ENCODE measurements around the gene FLNB. TPM values are rescaled to one million over a fixed set of nuclear protein-coding genes. Genes with fewer than 3 reads are reported as not detected.

Gene FLNB
- total RNA-seq, 1 donor from 2014 or later: 40.4 TPM

GRCh38 chr3:58217209-58217811 lies 209.1 kb downstream of the FLNB start:
- no peak overlapping the region for H3K27ac Mint-ChIP-seq (ENCODE audit: unreplicated experiment)
- H3K9me3 Mint-ChIP-seq: no peaks in the 10 kb centered on the region
- H3K4me1 Mint-ChIP-seq: peaks cover 9% of the 10 kb centered on the region
- H3K36me3 Mint-ChIP-seq (ENCODE audit: low read depth): no peaks in the 10 kb centered on the region
- H3K4me3 Mint-ChIP-seq: no peak overlapping the region
- peaks cover 25% of the 10 kb centered on the region for H3K27me3 Mint-ChIP-seq (ENCODE audit: low read depth)
- peak; percentile 78 for TF ChIP-seq CTCF (conservative IDR thresholded peaks at IDR 0.05)
- peak; percentile 44 for DNase-seq (ENCODE audit: low read depth, low spot score)

GRCh38 chr3:58218904-58219303 lies 210.7 kb downstream of the FLNB start:
- no peak overlapping the region for H3K27ac Mint-ChIP-seq (ENCODE audit: unreplicated experiment)
- H3K9me3 Mint-ChIP-seq: no peaks in the 10 kb centered on the region
- no peaks in the 10 kb centered on the region for H3K36me3 Mint-ChIP-seq (ENCODE audit: low read depth)
- no peak for DNase-seq (ENCODE audit: low read depth, low spot score)
- H3K4me1 Mint-ChIP-seq: peaks cover 9% of the 10 kb centered on the region
- no peak overlapping the region for H3K4me3 Mint-ChIP-seq
- no peak for TF ChIP-seq CTCF (conservative IDR thresholded peaks at IDR 0.05)
- peaks cover 22% of the 10 kb centered on the region for H3K27me3 Mint-ChIP-seq (ENCODE audit: low read depth)

Other genes starting within 250 kb of the FLNB start
- gene DNASE1L3, start 202.6 kb downstream of the FLNB start, total RNA-seq: not detected in 2 replicates
- gene ABHD6, start 229.4 kb downstream of the FLNB start, total RNA-seq: 5.5 and 7.3 TPM in 2 replicates

All from neural crest cell (in vitro differentiated cells).